ENCODE results near the gene SLC23A2.

The SLC23A2 gene

GRCh38 chr20:4950437-4950836 is 50.9 kb downstream of the SLC23A2 start:
- Histone ChIP-seq H3K9me3 (ENCODE audit: control insufficient read depth, insufficient read depth, low read depth, low read length) (no peaks in the 10 kb centered on the region), H3K4me3 (ENCODE audit: low read depth, low read length) (no peak overlapping the region), H3K27ac (ENCODE audit: extremely low read depth, low read depth, low read length) (no peak overlapping the region), H3K36me3 (ENCODE audit: control insufficient read depth in 2 of 2, insufficient read depth in 1 of 2, low read length in 2 of 2) (peaks cover 0 to 11% of the 10 kb centered on the region in 2 experiments; a peak in 2 of 3 replicates), H3K4me1 (ENCODE audit: control insufficient read depth, insufficient read depth, low read length) (no peaks in the 10 kb centered on the region)
- TF ChIP-seq ZNF580 (tag by site-specific recombination; IDR thresholded peaks at IDR 0.05), result no peak
- CTCF ChIA-PET, result interaction anchor here (0.6 to 1.3 kb wide), 7 partner anchors 42 to 420 kb away, joined by 3 to 5 read pairs (median 4); no protein-coding TSS in a partner anchor
- POLR2A ChIA-PET, result interaction anchor here (0.6 kb wide), 1 partner anchor 50 kb away, joined by 3 read pairs; no protein-coding TSS in a partner anchor

GRCh38 chr20:4949833-4950178 is 51.5 kb downstream of the SLC23A2 start:
- ChIA-PET POLR2A (interaction anchor here (0.6 to 0.8 kb wide), 2 partner anchors 47 to 51 kb away, joined by 3 to 8 read pairs; no protein-coding TSS in a partner anchor), CTCF (interaction anchor here (0.6 to 1.3 kb wide), 9 partner anchors 43 to 213 kb away, joined by 3 to 5 read pairs (median 4); no protein-coding TSS in a partner anchor)
- no peak for TF ChIP-seq ZNF214 (tag by site-specific recombination; IDR thresholded peaks at IDR 0.05; ENCODE audit: borderline replicate concordance)
- TF ChIP-seq ZNF449 (tag by site-specific recombination; IDR thresholded peaks at IDR 0.05), result no peak
- peak; percentile 67 for TF ChIP-seq ZNF654 (tag by site-specific recombination; IDR thresholded peaks at IDR 0.05; ENCODE audit: low read depth)
- no peak for TF ChIP-seq YY1 (tag by site-specific recombination; IDR thresholded peaks at IDR 0.05)
- peak; percentile 78 for TF ChIP-seq ZBTB17 (tag by site-specific recombination; IDR thresholded peaks at IDR 0.05)
- 0 out of 2 replicates have a peak, but pooled peaks have one; percentile 25 for TF ChIP-seq CTCF (tag by site-specific recombination; IDR thresholded peaks at IDR 0.05)
- Histone ChIP-seq H3K27ac (ENCODE audit: extremely low read depth, low read depth, low read length) (no peak overlapping the region), H3K36me3 (ENCODE audit: control insufficient read depth in 2 of 2, insufficient read depth in 1 of 2, low read length in 2 of 2) (peaks cover 0 to 11% of the 10 kb centered on the region in 2 experiments; a peak in 2 of 3 replicates), H3K9me3 (ENCODE audit: control insufficient read depth, insufficient read depth, low read depth, low read length) (no peaks in the 10 kb centered on the region), H3K4me3 (ENCODE audit: low read depth, low read length) (no peak overlapping the region), H3K4me1 (ENCODE audit: control insufficient read depth, insufficient read depth, low read length) (no peaks in the 10 kb centered on the region)

GRCh38 chr20:4947817-4948559 is 53.3 kb downstream of the SLC23A2 start:
- no peaks in the 10 kb centered on the region for H3K4me1 ChIP-seq (ENCODE audit: control insufficient read depth, insufficient read depth, low read length)
- ChIA-PET POLR2A (no interaction called here), CTCF (interaction anchor here (0.6 to 1.4 kb wide), 9 partner anchors 10 to 356 kb away, joined by 3 to 5 read pairs (median 3); partner anchors contain the start of gene CDS2)
- H3K36me3 ChIP-seq (ENCODE audit: control insufficient read depth in 2 of 2, insufficient read depth in 1 of 2, low read length in 2 of 2), result peaks cover 0 to 11% of the 10 kb centered on the region in 2 experiments; a peak in 2 of 3 replicates
- no peak overlapping the region for H3K27ac ChIP-seq (ENCODE audit: extremely low read depth, low read depth, low read length)
- TF ChIP-seq PBX3 (CRISPR knock-in tag; IDR thresholded peaks at IDR 0.05) (no peak), ZIC2 (tag by site-specific recombination; IDR thresholded peaks at IDR 0.05) (peak; percentile 53; the same call in 1 of the 2 replicates)
- H3K9me3 ChIP-seq (ENCODE audit: control insufficient read depth, insufficient read depth, low read depth, low read length), result no peaks in the 10 kb centered on the region
- H3K4me3 ChIP-seq (ENCODE audit: low read depth, low read length), result no peak overlapping the region

GRCh38 chr20:4946986-4947385 is 54.3 kb downstream of the SLC23A2 start:
- H3K36me3 ChIP-seq (ENCODE audit: control insufficient read depth in 2 of 2, insufficient read depth in 1 of 2, low read length in 2 of 2), result peaks cover 0 to 11% of the 10 kb centered on the region in 2 experiments; a peak in 2 of 3 replicates
- no peak overlapping the region for H3K27ac ChIP-seq (ENCODE audit: extremely low read depth, low read depth, low read length)
- no peaks in the 10 kb centered on the region for H3K9me3 ChIP-seq (ENCODE audit: control insufficient read depth, insufficient read depth, low read depth, low read length)
- H3K4me1 ChIP-seq (ENCODE audit: control insufficient read depth, insufficient read depth, low read length), result no peaks in the 10 kb centered on the region
- CTCF ChIA-PET, result interaction anchor here (0.7 kb wide), 1 partner anchor 180 kb away, joined by 3 read pairs; the partner anchor contains the start of gene CDS2
- POLR2A ChIA-PET, result no interaction called here
- no peak overlapping the region for H3K4me3 ChIP-seq (ENCODE audit: low read depth, low read length)
- no peak for TF ChIP-seq ZNF155 (tag by site-specific recombination; IDR thresholded peaks at IDR 0.05)
- TF ChIP-seq ZNF830 (tag by site-specific recombination; IDR thresholded peaks at IDR 0.05; ENCODE audit: low read depth), result no peak
- TF ChIP-seq ZNF248 (tag by site-specific recombination; IDR thresholded peaks at IDR 0.05), result no peak
- TF ChIP-seq ZNF366 (tag by site-specific recombination; conservative IDR thresholded peaks at IDR 0.05), result no peak
- TF ChIP-seq KLF16 (tag by site-specific recombination; IDR thresholded peaks at IDR 0.05), result no peak
- TF ChIP-seq ZNF514 (tag by site-specific recombination; IDR thresholded peaks at IDR 0.05), result no peak
- no peak for TF ChIP-seq KLF7 (tag by site-specific recombination; IDR thresholded peaks at IDR 0.05; ENCODE audit: borderline replicate concordance)
- TF ChIP-seq YY1 (tag by site-specific recombination; IDR thresholded peaks at IDR 0.05), result no peak
- TF ChIP-seq ZNF621 (tag by site-specific recombination; IDR thresholded peaks at IDR 0.05), result no peak
- no peak for TF ChIP-seq ZNF391 (tag by site-specific recombination; IDR thresholded peaks at IDR 0.05; ENCODE audit: borderline replicate concordance, low read depth)
- no peak for TF ChIP-seq ZNF513 (tag by site-specific recombination; IDR thresholded peaks at IDR 0.05)

Measured in HEK293 (cell line).